ENCODE data around the gene RAB30. TPM values are rescaled to one million over a fixed set of nuclear protein-coding genes. Genes with fewer than 3 reads are reported as not detected.

The RAB30 gene
- total RNA-seq, 1 donor: 25.9 TPM

GRCh38 chr11:82999232-82999631, 72.5 kb downstream of the RAB30 start:
- TF ChIP-seq, protein P1, sequence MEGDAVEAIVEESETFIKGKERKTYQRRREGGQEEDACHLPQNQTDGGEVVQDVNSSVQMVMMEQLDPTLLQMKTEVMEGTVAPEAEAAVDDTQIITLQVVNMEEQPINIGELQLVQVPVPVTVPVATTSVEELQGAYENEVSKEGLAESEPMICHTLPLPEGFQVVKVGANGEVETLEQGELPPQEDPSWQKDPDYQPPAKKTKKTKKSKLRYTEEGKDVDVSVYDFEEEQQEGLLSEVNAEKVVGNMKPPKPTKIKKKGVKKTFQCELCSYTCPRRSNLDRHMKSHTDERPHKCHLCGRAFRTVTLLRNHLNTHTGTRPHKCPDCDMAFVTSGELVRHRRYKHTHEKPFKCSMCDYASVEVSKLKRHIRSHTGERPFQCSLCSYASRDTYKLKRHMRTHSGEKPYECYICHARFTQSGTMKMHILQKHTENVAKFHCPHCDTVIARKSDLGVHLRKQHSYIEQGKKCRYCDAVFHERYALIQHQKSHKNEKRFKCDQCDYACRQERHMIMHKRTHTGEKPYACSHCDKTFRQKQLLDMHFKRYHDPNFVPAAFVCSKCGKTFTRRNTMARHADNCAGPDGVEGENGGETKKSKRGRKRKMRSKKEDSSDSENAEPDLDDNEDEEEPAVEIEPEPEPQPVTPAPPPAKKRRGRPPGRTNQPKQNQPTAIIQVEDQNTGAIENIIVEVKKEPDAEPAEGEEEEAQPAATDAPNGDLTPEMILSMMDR (IDR thresholded peaks at IDR 0.05; ENCODE audit: insufficient read depth, low read length): no peak
- no peak for DNase-seq (ENCODE audit: low read depth)
- H3K4me3 ChIP-seq (ENCODE audit: low read depth, low read length): no peak overlapping the region

DNA sequence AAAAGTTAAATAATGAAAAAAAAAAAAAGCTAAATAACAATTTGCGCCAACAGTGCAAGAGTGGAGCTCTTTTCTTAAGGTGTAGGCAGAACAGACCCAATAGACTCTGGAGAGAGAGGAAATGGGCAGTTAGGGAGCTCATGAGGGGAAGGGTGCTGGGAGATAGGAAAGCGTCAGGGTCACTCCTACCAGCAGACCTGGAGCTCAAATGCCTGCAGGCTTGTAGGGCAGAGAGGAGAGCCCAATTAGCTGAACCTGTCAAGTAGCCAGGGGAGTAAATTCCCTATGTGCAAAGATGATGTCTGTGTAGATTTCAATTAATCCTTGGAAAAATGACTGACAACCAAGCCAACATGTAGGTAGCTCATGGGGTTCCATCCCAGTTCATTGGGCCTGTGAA, 73.0 kb downstream of the RAB30 start:
- no peak overlapping the region for H3K4me3 ChIP-seq (ENCODE audit: low read depth, low read length)
- no peak for DNase-seq (ENCODE audit: low read depth)
- TF ChIP-seq, protein P1 (IDR thresholded peaks at IDR 0.05; ENCODE audit: insufficient read depth, low read length): no peak

DNA sequence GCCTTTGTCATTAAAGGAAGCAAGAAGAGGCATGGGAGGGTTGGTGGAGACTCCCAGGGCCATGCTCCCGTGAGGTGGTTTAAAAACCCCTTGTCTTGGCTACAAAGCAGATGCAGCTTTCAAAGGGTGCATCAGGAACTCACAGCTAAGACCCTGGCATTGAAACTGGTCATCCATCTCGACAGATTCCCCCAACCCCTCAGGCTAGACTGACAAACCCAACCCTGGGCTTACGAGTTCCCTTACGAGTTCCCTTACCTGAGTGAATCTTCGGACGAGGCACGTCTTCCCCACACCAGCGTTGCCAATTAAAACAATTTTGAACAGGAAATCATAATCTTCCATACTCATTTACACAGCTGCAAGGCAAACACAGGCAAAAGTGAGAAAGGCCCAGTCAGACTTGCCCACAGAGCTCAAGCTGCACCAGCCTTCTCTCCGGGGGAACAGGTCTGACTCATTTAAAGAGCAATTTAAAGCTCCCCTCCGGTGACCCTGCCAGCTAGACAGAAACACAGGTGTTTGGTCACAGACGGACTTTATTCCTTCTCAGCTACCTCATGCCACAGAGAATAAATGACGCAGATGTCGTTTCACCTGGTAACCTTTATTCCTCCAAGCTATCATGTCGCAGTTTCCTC, 74.6 kb downstream of the RAB30 start:
- TF ChIP-seq, protein P1 (IDR thresholded peaks at IDR 0.05; ENCODE audit: insufficient read depth, low read length): no peak
- H3K4me3 ChIP-seq (ENCODE audit: low read depth, low read length): no peak overlapping the region
- no peak for DNase-seq (ENCODE audit: low read depth)

DNA sequence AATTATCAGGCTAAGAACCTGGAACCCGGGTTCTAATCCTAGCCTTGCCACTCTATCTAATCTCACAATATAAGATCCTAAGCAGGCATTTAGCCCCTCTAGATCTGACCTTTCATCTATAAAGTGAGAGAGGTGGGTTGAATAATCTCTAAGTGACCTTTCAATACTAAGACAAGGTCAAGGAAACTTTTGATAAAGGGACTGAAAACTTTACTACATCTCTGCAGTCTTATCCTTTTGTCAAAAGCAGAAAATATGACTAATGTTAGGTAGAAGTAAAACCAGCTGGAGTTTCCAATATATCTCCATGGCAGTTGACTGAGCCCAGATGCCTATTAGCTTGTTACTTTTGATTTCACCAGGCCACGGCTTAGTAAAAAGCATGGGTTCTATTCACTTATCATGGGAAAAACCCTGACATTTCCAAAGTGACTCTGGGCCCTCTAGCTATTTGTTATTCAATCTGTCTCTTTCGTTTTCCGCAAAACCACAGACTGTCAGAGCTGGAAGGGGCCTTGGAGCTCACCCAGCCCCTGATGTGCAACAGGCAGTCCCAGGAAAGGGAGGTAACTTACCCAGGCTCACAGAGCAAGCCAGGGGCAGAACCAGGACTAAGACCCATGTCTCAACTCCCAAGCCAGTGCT, 75.8 kb downstream of the RAB30 start:
- TF ChIP-seq, protein P1 (IDR thresholded peaks at IDR 0.05; ENCODE audit: insufficient read depth, low read length): no peak
- DNase-seq (ENCODE audit: low read depth): peak; percentile 92

GRCh38 chr11:82995235-82995634, 76.5 kb downstream of the RAB30 start:
- peak; percentile 30 for DNase-seq (ENCODE audit: low read depth)

More for the DNA sequence above, 75.8 kb downstream of the RAB30 start:
- no peak overlapping the region for H3K4me3 ChIP-seq (ENCODE audit: low read depth, low read length)

DNA sequence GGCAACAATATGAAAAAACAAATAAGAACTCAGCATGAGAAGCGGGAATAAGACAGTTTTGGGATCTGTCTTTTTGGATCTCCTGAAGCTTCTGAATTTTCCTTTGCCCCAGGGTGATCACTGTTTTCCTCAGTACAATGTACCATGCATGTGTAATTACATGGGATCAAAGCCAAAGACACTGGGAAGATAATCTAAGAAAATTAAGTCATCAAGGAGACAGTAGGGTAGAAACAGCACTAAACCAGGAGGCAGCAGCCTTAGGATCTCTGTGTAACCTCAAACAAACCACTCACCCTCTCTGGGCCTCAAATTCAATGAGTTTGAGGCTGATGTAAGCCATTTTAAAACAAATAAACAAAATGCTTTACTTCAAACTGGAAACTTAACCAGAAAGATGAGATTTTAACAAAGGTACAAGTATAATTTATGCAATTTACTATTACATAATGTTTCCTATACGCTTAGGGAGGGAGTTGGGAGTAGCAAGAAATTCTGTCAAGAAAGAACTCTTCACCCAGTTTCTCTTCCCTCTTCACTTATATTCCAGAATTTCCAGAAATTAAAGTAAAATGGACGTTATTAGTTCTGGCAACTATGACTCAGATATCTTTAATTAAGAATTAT, 77.0 kb downstream of the RAB30 start:
- DNase-seq (ENCODE audit: low read depth): peak; percentile 10
- TF ChIP-seq, protein P1 (IDR thresholded peaks at IDR 0.05; ENCODE audit: insufficient read depth, low read length): no peak
- H3K4me3 ChIP-seq (ENCODE audit: low read depth, low read length): no peak overlapping the region

More at GRCh38 chr11:82995235-82995634, 76.5 kb downstream of the RAB30 start:
- H3K4me3 ChIP-seq (ENCODE audit: low read depth, low read length): no peak overlapping the region
- TF ChIP-seq, protein P1 (IDR thresholded peaks at IDR 0.05; ENCODE audit: insufficient read depth, low read length): no peak
